Measurements from ENCODE around the gene SEC11A. TPM values are rescaled to one million over a fixed set of nuclear protein-coding genes. Genes with fewer than 3 reads are reported as not detected.
"Not testable (repeated sequence)": the region's sequence is repeated elsewhere in the genome, so short reads cannot be mapped to it uniquely, and the experiment has no call there.

The SEC11A gene
- total RNA-seq, 1 experiment from 2014 or later = 140 TPM

DNA sequence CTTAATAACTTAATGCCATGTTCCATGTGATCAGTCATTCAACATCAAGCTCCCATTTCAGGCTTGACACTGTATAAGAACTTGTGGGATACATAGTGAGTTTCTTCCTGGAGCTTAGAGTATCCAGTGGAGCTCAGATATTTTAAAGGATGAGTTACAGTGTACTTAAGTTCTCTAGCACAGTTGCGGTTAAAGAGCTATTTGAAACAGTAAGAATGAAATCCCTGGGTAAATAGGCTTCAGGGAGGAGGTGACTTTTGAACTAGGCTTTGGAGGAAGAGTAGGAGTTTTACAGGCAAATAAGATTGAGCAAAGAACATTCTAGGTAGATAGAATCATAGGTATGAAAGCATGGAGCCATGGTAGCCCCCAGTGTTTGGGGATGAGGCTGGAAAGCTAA, 36.3 kb upstream of the SEC11A start:
- Histone ChIP-seq H3K36me3 (ENCODE audit: low read depth, low read length) (peaks cover 6% of the 10 kb centered on the region; the same call in 1 of the 2 replicates), H4K20me1 (ENCODE audit: low read length) (peaks cover 49% of the 10 kb centered on the region), H3K27me3 (ENCODE audit: low read length) (no peaks in the 10 kb centered on the region), H3K27ac (ENCODE audit: low read length) (peak overlapping the region; percentile 25; the same call in 1 of the 2 replicates), H3K79me2 (ENCODE audit: low read length) (peaks cover 90% of the 10 kb centered on the region), H2AFZ (ENCODE audit: low read length) (no peak overlapping the region), H3K4me2 (ENCODE audit: low read length) (peak overlapping the region; percentile 58), H3K9ac (ENCODE audit: low read length) (no peak overlapping the region), H3K4me1 (ENCODE audit: insufficient read depth, low read length) (peaks cover 34% of the 10 kb centered on the region), H3K9me3 (ENCODE audit: low read length) (no peaks in the 10 kb centered on the region), H3F3A (ENCODE audit: low read length, unreplicated experiment) (peaks cover 5% of the 10 kb centered on the region), H3K4me3 (ENCODE audit: low read length) (peak overlapping the region; percentile 5; the same call in 1 of the 2 replicates), H3K9me2 (replicated peaks; ENCODE audit: low read length) (no peaks in the 10 kb centered on the region)
- CTCF ChIA-PET = no interaction called here
- intact Hi-C loops (cut with micrococcal nuclease) = no loop called here
- DNase-seq (no peak), ATAC-seq (no peak)
- TF ChIP-seq, protein P1, sequence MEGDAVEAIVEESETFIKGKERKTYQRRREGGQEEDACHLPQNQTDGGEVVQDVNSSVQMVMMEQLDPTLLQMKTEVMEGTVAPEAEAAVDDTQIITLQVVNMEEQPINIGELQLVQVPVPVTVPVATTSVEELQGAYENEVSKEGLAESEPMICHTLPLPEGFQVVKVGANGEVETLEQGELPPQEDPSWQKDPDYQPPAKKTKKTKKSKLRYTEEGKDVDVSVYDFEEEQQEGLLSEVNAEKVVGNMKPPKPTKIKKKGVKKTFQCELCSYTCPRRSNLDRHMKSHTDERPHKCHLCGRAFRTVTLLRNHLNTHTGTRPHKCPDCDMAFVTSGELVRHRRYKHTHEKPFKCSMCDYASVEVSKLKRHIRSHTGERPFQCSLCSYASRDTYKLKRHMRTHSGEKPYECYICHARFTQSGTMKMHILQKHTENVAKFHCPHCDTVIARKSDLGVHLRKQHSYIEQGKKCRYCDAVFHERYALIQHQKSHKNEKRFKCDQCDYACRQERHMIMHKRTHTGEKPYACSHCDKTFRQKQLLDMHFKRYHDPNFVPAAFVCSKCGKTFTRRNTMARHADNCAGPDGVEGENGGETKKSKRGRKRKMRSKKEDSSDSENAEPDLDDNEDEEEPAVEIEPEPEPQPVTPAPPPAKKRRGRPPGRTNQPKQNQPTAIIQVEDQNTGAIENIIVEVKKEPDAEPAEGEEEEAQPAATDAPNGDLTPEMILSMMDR (conservative IDR thresholded peaks at IDR 0.05; ENCODE audit: low read depth, low read length) = no peak
- no peak for TF ChIP-seq EZH2 (IDR thresholded peaks at IDR 0.05; ENCODE audit: low read length, unreplicated experiment)
- BruUV-seq (replicated peaks) = no TSS peak
- POLR2A ChIA-PET (ENCODE audit: unreplicated experiment) = interaction anchor here (0.6 kb wide), 2 partner anchors 35 to 1295 kb away, joined by 4 to 5 read pairs; no protein-coding TSS in a partner anchor

DNA sequence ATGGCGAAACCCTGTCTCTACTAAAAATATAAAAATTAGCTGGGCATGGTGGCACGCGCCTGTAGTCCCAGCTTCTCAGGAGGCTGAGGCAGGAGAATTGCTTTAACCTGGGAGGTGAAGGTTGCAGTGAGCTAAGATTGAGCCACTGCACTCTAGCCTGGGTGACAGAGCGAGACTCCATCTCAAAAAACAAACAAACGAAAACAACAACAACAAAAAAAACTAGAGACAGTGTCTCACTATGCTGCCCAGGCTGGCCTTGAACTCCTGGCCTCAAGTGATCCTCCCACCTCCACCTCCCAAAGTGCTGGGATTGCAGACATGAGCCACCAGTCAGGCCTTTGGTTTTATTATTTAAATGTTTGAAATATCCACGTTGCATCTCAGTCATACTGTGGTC, 35.8 kb upstream of the SEC11A start:
- H3K9me2 ChIP-seq (replicated peaks; ENCODE audit: low read length); BruUV-seq (replicated peaks); H3F3A ChIP-seq (ENCODE audit: low read length, unreplicated experiment); POLR2A ChIA-PET (ENCODE audit: unreplicated experiment); H3K9ac ChIP-seq (ENCODE audit: low read length); CTCF ChIA-PET; H3K36me3 ChIP-seq (ENCODE audit: low read depth, low read length); H3K27me3 ChIP-seq (ENCODE audit: low read length); H3K9me3 ChIP-seq (ENCODE audit: low read length); H3K4me3 ChIP-seq (ENCODE audit: low read length); DNase-seq; H3K27ac ChIP-seq (ENCODE audit: low read length); intact Hi-C loops (cut with micrococcal nuclease); ATAC-seq; H2AFZ ChIP-seq (ENCODE audit: low read length): not testable (repeated sequence)
- Histone ChIP-seq H4K20me1 (ENCODE audit: low read length) (peaks cover 49% of the 10 kb centered on the region), H3K79me2 (ENCODE audit: low read length) (peaks cover 88% of the 10 kb centered on the region), H3K4me2 (ENCODE audit: low read length) (peak overlapping the region; percentile 58; the same call in 1 of the 2 replicates), H3K4me1 (ENCODE audit: insufficient read depth, low read length) (peaks cover 37% of the 10 kb centered on the region)

DNA sequence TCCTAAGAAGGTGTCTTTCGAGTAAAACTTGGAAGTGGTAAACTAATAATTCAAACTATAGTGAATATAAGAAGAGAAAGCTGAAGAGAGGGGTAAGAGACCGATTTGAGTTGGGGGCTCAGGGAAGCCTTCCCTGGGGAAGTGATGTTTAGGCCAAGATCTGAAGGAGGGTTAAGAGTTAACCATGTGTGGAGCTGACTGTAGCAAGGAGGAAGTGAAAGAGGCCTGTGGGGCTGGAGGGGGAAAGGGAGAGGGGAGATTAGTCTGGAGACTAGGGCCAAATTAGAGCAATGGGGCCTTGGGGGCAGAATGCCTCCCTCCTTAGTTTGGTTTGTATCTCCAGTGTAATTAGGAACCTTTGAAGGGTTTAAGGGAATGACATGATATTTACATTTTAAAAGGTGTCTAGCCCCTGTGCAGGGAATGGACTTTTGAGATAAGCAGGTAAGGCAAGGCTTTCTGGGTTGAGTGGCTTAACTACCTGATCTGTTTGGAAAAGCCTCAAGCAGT, 34.7 kb upstream of the SEC11A start:
- H3K27me3 ChIP-seq (ENCODE audit: low read length) = no peaks in the 10 kb centered on the region
- no peak for ATAC-seq

More for the DNA sequence above, 34.7 kb upstream of the SEC11A start:
- no peak for DNase-seq
- Histone ChIP-seq H3K79me2 (ENCODE audit: low read length) (peaks cover 84% of the 10 kb centered on the region), H2AFZ (ENCODE audit: low read length) (no peak overlapping the region), H3K36me3 (ENCODE audit: low read depth, low read length) (peaks cover 6% of the 10 kb centered on the region; the same call in 1 of the 2 replicates), H3K27ac (ENCODE audit: low read length) (no peak overlapping the region), H3K9me2 (replicated peaks; ENCODE audit: low read length) (no peaks in the 10 kb centered on the region), H3K4me2 (ENCODE audit: low read length) (peak overlapping the region; percentile 93), H3K9ac (ENCODE audit: low read length) (0 out of 2 replicates have a peak overlapping the region, but pooled peaks have one; percentile 9), H3K4me1 (ENCODE audit: insufficient read depth, low read length) (peaks cover 37% of the 10 kb centered on the region), H3K9me3 (ENCODE audit: low read length) (no peaks in the 10 kb centered on the region), H4K20me1 (ENCODE audit: low read length) (peaks cover 42% of the 10 kb centered on the region), H3K4me3 (ENCODE audit: low read length) (peak overlapping the region; percentile 96), H3F3A (ENCODE audit: low read length, unreplicated experiment) (peaks cover 5% of the 10 kb centered on the region)
- BruUV-seq (replicated peaks) = no TSS peak
- ChIA-PET CTCF (no interaction called here), POLR2A (ENCODE audit: unreplicated experiment) (no interaction called here)
- intact Hi-C loops (cut with micrococcal nuclease) = no loop called here
- TF ChIP-seq EZH2phosphoT487 (IDR thresholded peaks at IDR 0.05; ENCODE audit: borderline replicate concordance, low read length) = no peak
- TF ChIP-seq, protein P1 (conservative IDR thresholded peaks at IDR 0.05; ENCODE audit: low read depth, low read length) = no peak

All from PC-3 (cell line).